Measurements from ENCODE around the gene DNAJC4.

DNAJC4 gene

GRCh38 chr11:64226507-64227051 is 3.8 kb upstream of the DNAJC4 start:
- no peak for DNase-seq (ENCODE audit: low read depth, low spot score)

GRCh38 chr11:64227405-64227956 is 2.9 kb upstream of the DNAJC4 start:
- H3K27ac ChIP-seq, result peak overlapping the region; percentile 66
- no peak for DNase-seq (ENCODE audit: low read depth, low spot score)

More at GRCh38 chr11:64226507-64227051, 3.8 kb upstream of the DNAJC4 start:
- H3K27ac ChIP-seq, result peak overlapping the region; percentile 66

GRCh38 chr11:64229090-64229743 is 1.1 kb upstream of the DNAJC4 start:
- DNase-seq (ENCODE audit: low read depth, low spot score), result no peak
- peak overlapping the region; percentile 34 for H3K27ac ChIP-seq

GRCh38 chr11:64229744-64230170 is 591 bp upstream of the DNAJC4 start:
- DNase-seq (ENCODE audit: low read depth, low spot score), result no peak
- H3K27ac ChIP-seq, result peak overlapping the region; percentile 34

- no peak for DNase-seq (ENCODE audit: low read depth, low spot score)
- peak overlapping the region; percentile 34 for H3K27ac ChIP-seq
These were observed 627 bp downstream of the DNAJC4 start for GRCh38 chr11:64230985-64231365.

GRCh38 chr11:64231546-64231945 is 1.2 kb downstream of the DNAJC4 start:
- H3K27ac ChIP-seq, result no peak overlapping the region
- no peak for DNase-seq (ENCODE audit: low read depth, low spot score)

GRCh38 chr11:64232182-64232966 is 2.0 kb downstream of the DNAJC4 start:
- H3K27ac ChIP-seq, result no peak overlapping the region
- no peak for DNase-seq (ENCODE audit: low read depth, low spot score)

- DNase-seq (ENCODE audit: low read depth, low spot score), result no peak
- no peak overlapping the region for H3K27ac ChIP-seq
These were observed 2.6 kb downstream of the DNAJC4 start for GRCh38 chr11:64232967-64233315.

GRCh38 chr11:64233913-64234586 is 3.7 kb downstream of the DNAJC4 start, which contains the start of gene VEGFB:
Gene VEGFB, plus strand, starts transcription at chr11:64234584. Its CDS starts 250 bp downstream, at chr11:64234834.
- no peak for DNase-seq (ENCODE audit: low read depth, low spot score)
- peak within 1 kb of the TSS; percentile 12 for H3K27ac ChIP-seq

GRCh38 chr11:64234647-64235379 is 4.5 kb downstream of the DNAJC4 start:
- H3K27ac ChIP-seq, result peak overlapping the region; percentile 12
- DNase-seq (ENCODE audit: low read depth, low spot score), result no peak

- H3K27ac ChIP-seq, result no peak overlapping the region
- DNase-seq (ENCODE audit: low read depth, low spot score), result no peak
These were observed 5.3 kb downstream of the DNAJC4 start for GRCh38 chr11:64235437-64236161.

GRCh38 chr11:64237484-64237951 is 7.2 kb downstream of the DNAJC4 start:
- peak overlapping the region; percentile 99 for H3K27ac ChIP-seq
- no peak for DNase-seq (ENCODE audit: low read depth, low spot score)

- DNase-seq (ENCODE audit: low read depth, low spot score), result no peak
- H3K27ac ChIP-seq, result peak overlapping the region; percentile 99
These were observed 7.7 kb downstream of the DNAJC4 start for GRCh38 chr11:64238076-64238475.

- no peak for DNase-seq (ENCODE audit: low read depth, low spot score)
- H3K27ac ChIP-seq, result peak overlapping the region; percentile 99
These were observed 8.7 kb downstream of the DNAJC4 start for GRCh38 chr11:64238999-64239398.

GRCh38 chr11:64239662-64240434 is 9.5 kb downstream of the DNAJC4 start:
- DNase-seq (ENCODE audit: low read depth, low spot score), result no peak
- peak overlapping the region; percentile 99 for H3K27ac ChIP-seq

GRCh38 chr11:64240435-64241240 is 10.3 kb downstream of the DNAJC4 start, which contains the start of gene FKBP2:
Gene FKBP2, plus strand, starts transcription at chr11:64241095. Its CDS starts 1,293 bp downstream, at chr11:64242388.
- peak; percentile 95 for DNase-seq (ENCODE audit: low read depth, low spot score)
- H3K27ac ChIP-seq, result peak within 1 kb of the TSS; percentile 99

GRCh38 chr11:64241241-64241490 is 10.8 kb downstream of the DNAJC4 start:
- peak; percentile 93 for DNase-seq (ENCODE audit: low read depth, low spot score)
- peak overlapping the region; percentile 99 for H3K27ac ChIP-seq

Data from epithelial cell of prostate (primary cell).